ENCODE data around the gene GNAQ.
A peak's percentile ranks its signal among the peaks of the same experiment; 100 is the strongest.

The GNAQ gene

DNA sequence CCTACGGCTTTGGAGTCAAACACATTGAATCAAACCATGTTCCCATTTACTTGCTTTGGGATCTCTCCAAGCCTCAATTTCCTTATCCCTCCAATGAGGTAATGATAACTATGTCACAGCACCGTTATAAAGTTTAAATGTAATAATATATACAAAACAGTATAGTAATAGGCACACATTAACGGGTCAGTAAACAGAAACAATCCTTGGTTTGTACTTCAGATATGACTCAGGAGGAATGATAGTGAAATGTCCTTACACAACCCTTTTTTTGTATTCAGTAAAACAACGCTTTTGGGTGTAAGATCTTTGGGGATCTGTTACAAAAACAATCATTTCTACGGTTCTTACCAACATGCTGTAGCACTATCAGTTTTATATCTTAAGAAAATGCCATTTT, 205.0 kb downstream of the GNAQ start:
- no peak overlapping the region for H3K4me3 ChIP-seq (replicated peaks; ENCODE audit: low read depth, low read length)
- no peak for DNase-seq (ENCODE audit: extremely low read depth, low read depth)
- TF ChIP-seq, protein P1, sequence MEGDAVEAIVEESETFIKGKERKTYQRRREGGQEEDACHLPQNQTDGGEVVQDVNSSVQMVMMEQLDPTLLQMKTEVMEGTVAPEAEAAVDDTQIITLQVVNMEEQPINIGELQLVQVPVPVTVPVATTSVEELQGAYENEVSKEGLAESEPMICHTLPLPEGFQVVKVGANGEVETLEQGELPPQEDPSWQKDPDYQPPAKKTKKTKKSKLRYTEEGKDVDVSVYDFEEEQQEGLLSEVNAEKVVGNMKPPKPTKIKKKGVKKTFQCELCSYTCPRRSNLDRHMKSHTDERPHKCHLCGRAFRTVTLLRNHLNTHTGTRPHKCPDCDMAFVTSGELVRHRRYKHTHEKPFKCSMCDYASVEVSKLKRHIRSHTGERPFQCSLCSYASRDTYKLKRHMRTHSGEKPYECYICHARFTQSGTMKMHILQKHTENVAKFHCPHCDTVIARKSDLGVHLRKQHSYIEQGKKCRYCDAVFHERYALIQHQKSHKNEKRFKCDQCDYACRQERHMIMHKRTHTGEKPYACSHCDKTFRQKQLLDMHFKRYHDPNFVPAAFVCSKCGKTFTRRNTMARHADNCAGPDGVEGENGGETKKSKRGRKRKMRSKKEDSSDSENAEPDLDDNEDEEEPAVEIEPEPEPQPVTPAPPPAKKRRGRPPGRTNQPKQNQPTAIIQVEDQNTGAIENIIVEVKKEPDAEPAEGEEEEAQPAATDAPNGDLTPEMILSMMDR (IDR thresholded peaks at IDR 0.05; ENCODE audit: low read depth, low read length, missing control alignments), result no peak

DNA sequence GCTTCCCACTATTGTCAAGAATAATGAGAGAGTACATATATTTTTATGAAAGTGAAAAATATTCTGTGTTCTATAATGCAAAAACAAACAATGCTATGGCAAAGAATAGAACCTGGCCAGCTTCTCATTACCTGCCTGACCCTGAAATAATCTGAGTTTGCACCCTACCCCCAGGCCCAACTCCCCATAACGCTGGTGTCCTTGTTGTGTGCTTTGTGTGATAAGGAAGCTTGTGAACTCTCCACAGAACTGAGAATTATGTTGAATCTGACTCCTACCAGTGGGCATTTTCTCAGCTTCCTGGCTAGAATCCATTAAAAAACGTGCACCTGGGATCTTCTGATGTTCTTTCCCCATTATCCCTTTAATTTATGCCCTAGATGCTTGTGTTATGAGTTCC, 205.5 kb downstream of the GNAQ start:
- H3K4me3 ChIP-seq (replicated peaks; ENCODE audit: low read depth, low read length), result no peak overlapping the region
- no peak for DNase-seq (ENCODE audit: extremely low read depth, low read depth)
- TF ChIP-seq, protein P1 (IDR thresholded peaks at IDR 0.05; ENCODE audit: low read depth, low read length, missing control alignments), result no peak

DNA sequence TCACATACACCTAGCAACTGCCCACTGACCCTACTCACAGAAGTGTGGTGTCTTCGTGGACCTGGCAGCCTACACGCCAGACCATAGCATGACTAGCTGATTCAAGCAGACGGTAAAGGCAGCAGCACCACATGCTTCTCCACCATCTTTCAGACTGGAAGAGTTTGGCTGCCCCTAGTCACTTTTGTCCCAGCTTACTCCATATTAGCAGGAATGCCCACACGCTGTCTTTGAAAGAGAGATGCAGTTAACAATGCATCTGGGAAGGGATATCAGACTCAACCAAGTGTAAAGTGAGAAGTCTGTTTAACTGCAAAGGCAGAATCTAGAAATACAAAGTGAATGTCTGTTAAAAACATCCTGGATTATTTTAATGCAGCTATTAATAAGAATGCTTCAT, 206.2 kb downstream of the GNAQ start:
- TF ChIP-seq, protein P1 (IDR thresholded peaks at IDR 0.05; ENCODE audit: low read depth, low read length, missing control alignments), result no peak
- no peak for DNase-seq (ENCODE audit: extremely low read depth, low read depth)
- no peak overlapping the region for H3K4me3 ChIP-seq (replicated peaks; ENCODE audit: low read depth, low read length)

DNA sequence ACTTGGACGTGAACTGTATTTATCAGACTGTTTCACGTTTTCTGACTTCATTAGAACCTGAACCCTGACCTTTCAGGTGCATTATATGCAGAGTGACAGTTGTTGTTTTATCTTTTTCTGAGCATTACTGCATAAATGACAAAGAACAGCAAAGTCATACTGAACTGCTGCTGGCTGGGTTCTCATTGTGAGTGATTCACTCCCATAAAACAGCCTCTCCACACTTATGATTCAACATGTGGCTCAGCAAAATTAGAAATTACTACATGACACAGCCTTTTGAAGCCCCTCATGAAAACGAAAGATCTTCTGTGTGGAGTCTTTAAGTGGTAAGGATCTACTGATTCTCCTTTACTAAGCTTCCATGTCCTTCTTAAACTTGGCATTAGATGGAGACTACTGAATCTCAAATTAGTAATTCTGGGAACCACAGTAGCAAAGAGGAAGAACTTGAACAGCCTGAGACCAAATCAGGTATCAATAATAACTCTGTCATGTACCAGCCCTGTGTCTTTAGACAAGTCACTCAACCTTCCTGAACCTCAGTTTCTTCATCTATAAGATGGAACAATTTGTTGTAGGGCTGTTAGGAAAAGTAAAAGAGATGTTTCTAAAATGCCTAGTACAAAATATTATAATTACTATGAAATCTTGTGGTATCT, 211.2 kb downstream of the GNAQ start:
- TF ChIP-seq, protein P1 (IDR thresholded peaks at IDR 0.05; ENCODE audit: low read depth, low read length, missing control alignments), result no peak
- DNase-seq (ENCODE audit: extremely low read depth, low read depth), result peak; percentile 12
- no peak overlapping the region for H3K4me3 ChIP-seq (replicated peaks; ENCODE audit: low read depth, low read length)

DNA sequence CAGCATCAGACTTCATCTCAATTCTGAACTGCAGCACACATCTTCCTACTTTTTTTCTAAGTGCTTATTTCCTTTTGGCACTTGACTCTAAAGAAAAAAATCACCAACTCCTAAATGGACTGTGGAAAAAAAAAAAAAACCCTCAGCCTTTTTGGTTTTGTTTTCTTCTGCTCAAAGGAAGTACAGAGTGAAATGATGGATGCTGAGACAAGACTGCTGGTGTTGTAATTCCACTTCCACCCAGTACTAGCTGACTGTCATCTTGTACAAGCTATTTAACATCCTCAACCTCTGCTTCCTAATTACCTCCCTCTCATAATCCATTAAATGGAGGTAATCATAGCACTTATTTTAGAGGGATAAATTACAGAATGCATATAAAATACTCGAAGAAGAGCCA, 212.0 kb downstream of the GNAQ start:
- H3K4me3 ChIP-seq (replicated peaks; ENCODE audit: low read depth, low read length), result no peak overlapping the region
- TF ChIP-seq, protein P1 (IDR thresholded peaks at IDR 0.05; ENCODE audit: low read depth, low read length, missing control alignments), result no peak
- DNase-seq (ENCODE audit: extremely low read depth, low read depth), result no peak

DNA sequence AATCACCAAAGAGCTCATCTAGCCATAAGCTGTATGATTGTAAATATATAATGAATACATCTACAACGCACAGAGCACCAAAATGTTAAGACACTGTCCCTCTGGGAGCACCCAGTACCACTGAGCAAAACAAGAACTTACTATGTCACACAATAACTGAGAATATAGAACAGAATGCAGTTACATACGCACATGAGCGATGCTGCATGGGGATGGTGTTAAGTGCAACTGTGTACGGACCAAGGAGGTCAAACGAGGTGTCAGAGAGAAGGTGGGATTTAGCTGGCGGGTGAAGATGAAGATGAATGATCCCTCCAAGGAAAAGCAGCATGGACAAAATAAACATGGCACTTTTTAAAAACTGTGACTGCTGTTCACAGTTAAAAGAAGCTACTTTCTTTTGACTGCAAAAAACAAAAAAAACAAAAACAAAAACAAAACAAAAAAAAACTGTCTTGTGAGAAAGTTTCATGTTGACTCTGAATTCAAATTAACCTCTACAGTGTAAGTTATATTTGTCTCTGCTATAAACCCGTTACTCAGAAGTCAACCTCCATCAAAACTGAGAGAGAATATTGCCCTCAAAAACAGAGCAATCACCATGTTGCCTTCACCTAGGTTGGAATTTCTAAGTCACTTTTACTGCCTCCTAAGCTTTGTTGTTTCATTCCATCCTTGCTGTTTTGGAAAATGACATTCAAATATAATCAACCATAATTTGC, 213.9 kb downstream of the GNAQ start:
- DNase-seq (ENCODE audit: extremely low read depth, low read depth), result no peak
- H3K4me3 ChIP-seq (replicated peaks; ENCODE audit: low read depth, low read length), result no peak overlapping the region
- TF ChIP-seq, protein P1 (IDR thresholded peaks at IDR 0.05; ENCODE audit: low read depth, low read length, missing control alignments), result no peak
